Activated naive CD4-positive, alpha-beta T cell treated with anti-CD3 and anti-CD28 coated beads, Interleukin-2, amount 50 U/mL, for 72 hours (primary cell): ENCODE data around the gene PAF1. TPM values are rescaled to one million over a fixed set of nuclear protein-coding genes. Genes with fewer than 3 reads are reported as not detected.
A peak's percentile ranks its signal among the peaks of the same experiment; 100 is the strongest.

Experiments used
- ATAC-seq, 2 donors: fragments of 150-1000 bp; cut with Tn5 transposase; 2 replicates each; pipeline ENCODE4 v1.10.0; 2021; ENCODE audit warnings: mild to moderate bottlenecking in 2 of 2, moderate library complexity in 2 of 2
- DNase-seq, 2 donors: peaks; one replicate each; pipeline ENCODE4 v3.0.0; 2021 to 2022; ENCODE audit warnings: low spot score in 2 of 2
- H3K27ac Mint-ChIP-seq, 2 donors: one replicate each; pipeline ENCODE4 v1.8.0; 2022; ENCODE audit warnings: mild to moderate bottlenecking in 2 of 2, mixed read lengths in 2 of 2
- H3K36me3 Mint-ChIP-seq, 2 donors: one replicate each; pipeline ENCODE4 v1.8.0; 2022; ENCODE audit warnings: mixed read lengths in 2 of 2
- H3K9me3 Mint-ChIP-seq, 2 donors: one replicate each; pipeline ENCODE4 v1.8.0; 2022; ENCODE audit warnings: mixed read lengths in 2 of 2
- total RNA-seq, 2 donors: library from RNA; stranded (reverse); gene quantifications; one replicate each; pipeline ENCODE4 v1.2.3, GENCODE V29; 2022

PAF1 gene
- total RNA-seq, 2 donors from 2014 or later, result 42.2 to 58.2 TPM

- ATAC-seq, result no peak
- no peak for DNase-seq
- H3K9me3 Mint-ChIP-seq, result no peaks in the 10 kb centered on the region
- no peak overlapping the region for H3K27ac Mint-ChIP-seq
- H3K36me3 Mint-ChIP-seq, result no peaks in the 10 kb centered on the region
Measured at GRCh38 chr19:39423258-39424086, 32.6 kb upstream of the PAF1 start.

GRCh38 chr19:39422020-39422419 is 31.1 kb upstream of the PAF1 start:
- DNase-seq (no peak), ATAC-seq (no peak)
- H3K36me3 Mint-ChIP-seq, result no peaks in the 10 kb centered on the region
- H3K27ac Mint-ChIP-seq, result no peak overlapping the region
- no peaks in the 10 kb centered on the region for H3K9me3 Mint-ChIP-seq

- DNase-seq (no peak), ATAC-seq (no peak)
- Mint-ChIP-seq H3K9me3 (no peaks in the 10 kb centered on the region), H3K27ac (no peak overlapping the region), H3K36me3 (no peaks in the 10 kb centered on the region)
Measured at GRCh38 chr19:39420769-39421168, 29.9 kb upstream of the PAF1 start.

GRCh38 chr19:39419003-39419402 is 28.1 kb upstream of the PAF1 start:
- DNase-seq (no peak), ATAC-seq (no peak)
- no peaks in the 10 kb centered on the region for H3K9me3 Mint-ChIP-seq
- H3K27ac Mint-ChIP-seq, result no peak overlapping the region
- peaks cover 0 to 6% of the 10 kb centered on the region in 2 donors for H3K36me3 Mint-ChIP-seq

- ATAC-seq, result no peak
- Mint-ChIP-seq H3K27ac (peak overlapping the region in 1 of 2 donors; percentile 86), H3K36me3 (peaks cover 0 to 10% of the 10 kb centered on the region in 2 donors), H3K9me3 (no peaks in the 10 kb centered on the region)
- no peak for DNase-seq
Measured at GRCh38 chr19:39417463-39418181, 26.7 kb upstream of the PAF1 start.

- Mint-ChIP-seq H3K27ac (no peak overlapping the region), H3K36me3 (peaks cover 2 to 10% of the 10 kb centered on the region in 2 donors), H3K9me3 (no peaks in the 10 kb centered on the region)
- ATAC-seq (no peak), DNase-seq (no peak)
Measured at GRCh38 chr19:39416152-39417120, 25.5 kb upstream of the PAF1 start.

GRCh38 chr19:39415111-39416046 is 24.5 kb upstream of the PAF1 start:
- peak overlapping the region in 1 of 2 donors; percentile 76 for H3K27ac Mint-ChIP-seq
- H3K9me3 Mint-ChIP-seq, result no peaks in the 10 kb centered on the region
- ATAC-seq, result no peak
- DNase-seq, result no peak
- peaks cover 10 to 12% of the 10 kb centered on the region in 2 donors for H3K36me3 Mint-ChIP-seq

- H3K36me3 Mint-ChIP-seq, result peaks cover 11 to 13% of the 10 kb centered on the region in 2 donors
- peak overlapping the region; percentile 95 to 99 for H3K27ac Mint-ChIP-seq
- ATAC-seq (no peak), DNase-seq (no peak)
- no peaks in the 10 kb centered on the region for H3K9me3 Mint-ChIP-seq
Measured at GRCh38 chr19:39413911-39414608, 23.2 kb upstream of the PAF1 start.

GRCh38 chr19:39413272-39413910 is 22.5 kb upstream of the PAF1 start:
- no peak for DNase-seq
- no peak for ATAC-seq

GRCh38 chr19:39412867-39413271 is 22.0 kb upstream of the PAF1 start:
- ATAC-seq (no peak), DNase-seq (no peak)
- no peaks in the 10 kb centered on the region for H3K9me3 Mint-ChIP-seq
- peaks cover 23 to 25% of the 10 kb centered on the region in 2 donors for H3K36me3 Mint-ChIP-seq
- peak overlapping the region; percentile 72 to 99 for H3K27ac Mint-ChIP-seq

More at GRCh38 chr19:39413272-39413910, 22.5 kb upstream of the PAF1 start:
- Mint-ChIP-seq H3K27ac (peak overlapping the region; percentile 95 to 99), H3K36me3 (peaks cover 18 to 19% of the 10 kb centered on the region in 2 donors), H3K9me3 (no peaks in the 10 kb centered on the region)

- Mint-ChIP-seq H3K9me3 (no peaks in the 10 kb centered on the region), H3K27ac (peak within 1 kb of the TSS; percentile 99 to 100), H3K36me3 (peaks cover 28 to 30% of the 10 kb centered on the region in 2 donors)
- peak; percentile 70 to 73 for ATAC-seq
- peak; percentile 98 to 99 for DNase-seq
Measured at GRCh38 chr19:39412100-39412866, 21.4 kb upstream of the PAF1 start, which contains the start of gene PLEKHG2. Gene PLEKHG2, plus strand, starts transcription at chr19:39412669. Its CDS starts 1,418 bp downstream, at chr19:39414087.

GRCh38 chr19:39411832-39412099 is 20.9 kb upstream of the PAF1 start:
- peak; percentile 40 to 50 for ATAC-seq
- Mint-ChIP-seq H3K9me3 (no peaks in the 10 kb centered on the region), H3K27ac (peak overlapping the region; percentile 99 to 100), H3K36me3 (peaks cover 34% of the 10 kb centered on the region in 2 donors)
- DNase-seq, result peak in 1 of 2 donors; percentile 90

GRCh38 chr19:39411081-39411831 is 20.4 kb upstream of the PAF1 start:
- Mint-ChIP-seq H3K27ac (peak overlapping the region; percentile 99 to 100), H3K36me3 (peaks cover 34% of the 10 kb centered on the region in 2 donors), H3K9me3 (no peaks in the 10 kb centered on the region)
- DNase-seq (peak in 1 of 2 donors; percentile 69), ATAC-seq (no peak)

- peaks cover 34% of the 10 kb centered on the region in 2 donors for H3K36me3 Mint-ChIP-seq
- peak overlapping the region; percentile 99 to 100 for H3K27ac Mint-ChIP-seq
- no peaks in the 10 kb centered on the region for H3K9me3 Mint-ChIP-seq
- no peak for DNase-seq
- ATAC-seq, result no peak
Measured at GRCh38 chr19:39410831-39411080, 19.9 kb upstream of the PAF1 start.
